ENCODE data around the gene STK11.

Gene STK11

DNA sequence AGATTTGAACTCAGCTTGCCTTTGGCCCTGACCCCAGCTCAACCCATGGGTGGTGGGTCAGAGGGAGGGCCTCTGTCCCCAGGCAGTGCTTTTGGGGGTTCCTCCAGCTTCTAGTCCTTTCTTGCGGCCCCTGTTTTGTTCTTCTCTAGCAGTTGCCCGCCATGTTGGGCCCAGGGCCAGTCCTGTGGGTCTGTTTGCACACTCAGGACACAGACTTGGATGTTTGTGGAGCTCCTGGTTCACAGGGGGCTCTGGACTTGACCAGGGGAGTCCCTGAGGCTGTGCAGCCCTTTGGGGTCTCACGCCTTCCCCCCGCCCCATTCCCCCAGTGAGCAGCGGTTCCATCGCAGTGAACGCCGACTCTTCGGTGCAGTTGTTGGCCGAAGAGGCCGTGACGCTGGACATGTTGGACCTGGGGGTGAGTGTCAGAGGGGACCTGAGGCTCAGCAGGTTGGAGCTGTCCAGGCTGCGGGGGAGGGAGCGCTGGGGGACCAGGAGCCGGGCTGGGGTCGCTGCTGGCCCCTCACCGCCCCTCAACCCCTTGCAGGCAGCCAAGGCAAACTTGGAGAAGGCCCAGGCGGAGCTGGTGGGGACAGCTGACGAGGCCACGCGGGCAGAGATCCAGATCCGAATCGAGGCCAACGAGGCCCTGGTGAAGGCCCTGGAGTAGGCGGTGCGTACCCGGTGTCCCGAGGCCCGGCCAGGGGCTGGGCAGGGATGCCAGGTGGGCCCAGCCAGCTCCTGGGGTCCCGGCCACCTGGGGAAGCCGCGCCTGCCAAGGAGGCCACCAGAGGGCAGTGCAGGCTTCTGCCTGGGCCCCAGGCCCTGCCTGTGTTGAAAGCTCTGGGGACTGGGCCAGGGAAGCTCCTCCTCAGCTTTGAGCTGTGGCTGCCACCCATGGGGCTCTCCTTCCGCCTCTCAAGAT lies 38.5 kb downstream of the STK11 start:
- no CpG with 5 or more reads among the region's 33 CpGs for WGBS (ENCODE audit: extremely low coverage, insufficient coverage, insufficient read length)

DNA sequence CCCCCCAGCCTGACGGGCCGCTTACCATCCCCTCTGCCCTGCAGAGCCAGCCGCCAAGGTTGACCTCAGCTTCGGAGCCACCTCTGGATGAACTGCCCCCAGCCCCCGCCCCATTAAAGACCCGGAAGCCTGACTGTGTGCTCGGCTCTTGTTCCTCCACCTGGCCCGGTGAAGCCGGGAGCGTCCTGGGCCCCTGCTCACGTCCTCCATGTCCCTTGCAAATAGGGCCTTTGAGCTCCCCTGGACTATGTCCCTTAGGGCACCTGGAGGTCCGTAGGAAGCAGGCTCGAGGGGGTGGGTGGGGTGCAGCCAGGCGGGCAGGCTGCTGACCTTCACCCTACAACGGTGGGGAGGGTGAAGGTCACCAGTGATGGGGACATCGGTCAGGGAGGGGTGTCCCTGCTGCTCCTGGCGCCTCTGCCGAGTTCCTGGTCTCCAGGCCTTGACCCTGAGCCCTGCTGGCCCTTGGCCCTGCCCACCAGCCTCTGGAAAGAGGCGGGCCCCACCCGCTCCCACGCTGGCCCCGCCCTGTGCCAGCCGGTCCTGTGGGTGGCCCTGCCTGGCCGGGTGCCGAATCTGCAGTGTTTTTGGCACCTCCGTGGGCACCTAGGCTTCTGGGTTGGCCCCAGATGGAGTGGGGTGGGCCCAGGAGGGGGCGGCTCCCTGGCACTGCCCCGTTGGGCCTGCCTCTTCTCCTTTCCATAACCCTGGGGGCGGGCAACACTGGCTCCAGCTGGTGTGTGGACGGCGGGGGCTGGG lies 39.3 kb downstream of the STK11 start:
- Histone ChIP-seq H3K23ac (ENCODE audit: low read length) (no peak overlapping the region), H3K79me1 (ENCODE audit: low read length) (peaks cover 22% of the 10 kb centered on the region), H3K14ac (ENCODE audit: low read length) (no peak overlapping the region), H2AFZ (ENCODE audit: insufficient read depth, low read length, poor library complexity) (no peak overlapping the region), H2AK5ac (ENCODE audit: low read length) (no peak overlapping the region), H3K79me2 (ENCODE audit: control insufficient read depth, insufficient read depth, low read length, poor library complexity) (peaks cover 14% of the 10 kb centered on the region), H2BK5ac (ENCODE audit: low read depth, low read length, poor library complexity) (no peak overlapping the region), H3K4ac (ENCODE audit: low read depth, low read length) (no peak overlapping the region), H3K36me3 (ENCODE audit: control insufficient read depth in 1 of 2, insufficient read depth in 2 of 2, low read length in 2 of 2) (peaks cover 12 to 13% of the 10 kb centered on the region in 2 experiments), H3K18ac (ENCODE audit: low read length) (no peak overlapping the region), H4K91ac (ENCODE audit: low read depth, low read length) (no peak overlapping the region), H3K9ac (ENCODE audit: low read length) (peak overlapping the region; percentile 29), H2BK12ac (ENCODE audit: low read length) (no peak overlapping the region), H3K4me3 (ENCODE audit: low read depth, low read length) (no peak overlapping the region), H3K27ac (ENCODE audit: low read depth, low read length) (peak overlapping the region; percentile 19), H2BK120ac (ENCODE audit: insufficient read depth, low read length, poor library complexity) (no peak overlapping the region), H3K4me2 (ENCODE audit: low read length) (no peak overlapping the region), H3K9me3 (ENCODE audit: insufficient read depth, low read depth, low read length) (no peaks in the 10 kb centered on the region), H4K12ac (ENCODE audit: low read depth, low read length) (no peak overlapping the region), H3K4me1 (ENCODE audit: control insufficient read depth in 1 of 2, insufficient read depth in 2 of 2, low read length in 2 of 2) (peaks cover 11 to 19% of the 10 kb centered on the region in 2 experiments), H3K27me3 (ENCODE audit: insufficient read depth, low read length) (no peaks in the 10 kb centered on the region), H4K8ac (ENCODE audit: low read depth, low read length) (no peak overlapping the region)
- peak; percentile 42 to 62 for DNase-seq
- WGBS (ENCODE audit: extremely low coverage, insufficient coverage, insufficient read length): no CpG with 5 or more reads among the region's 31 CpGs

More for the DNA sequence above, 38.5 kb downstream of the STK11 start:
- H3K23ac ChIP-seq (ENCODE audit: low read length): no peak overlapping the region
- no peak overlapping the region for H2BK120ac ChIP-seq (ENCODE audit: insufficient read depth, low read length, poor library complexity)
- no peak overlapping the region for H3K4me3 ChIP-seq (ENCODE audit: low read depth, low read length)
- peaks cover 13% of the 10 kb centered on the region for H3K79me2 ChIP-seq (ENCODE audit: control insufficient read depth, insufficient read depth, low read length, poor library complexity)
- H3K4ac ChIP-seq (ENCODE audit: low read depth, low read length): no peak overlapping the region
- no peak overlapping the region for H2BK5ac ChIP-seq (ENCODE audit: low read depth, low read length, poor library complexity)
- DNase-seq: peak; percentile 70 to 84
- no peak overlapping the region for H2AK5ac ChIP-seq (ENCODE audit: low read length)
- H3K79me1 ChIP-seq (ENCODE audit: low read length): peaks cover 17% of the 10 kb centered on the region
- no peak overlapping the region for H3K14ac ChIP-seq (ENCODE audit: low read length)
- no peak overlapping the region for H2BK12ac ChIP-seq (ENCODE audit: low read length)
- H3K27ac ChIP-seq (ENCODE audit: low read depth, low read length): peak overlapping the region; percentile 19
- H4K12ac ChIP-seq (ENCODE audit: low read depth, low read length): no peak overlapping the region
- H3K4me2 ChIP-seq (ENCODE audit: low read length): no peak overlapping the region
- H3K18ac ChIP-seq (ENCODE audit: low read length): no peak overlapping the region
- H4K91ac ChIP-seq (ENCODE audit: low read depth, low read length): no peak overlapping the region
- no peaks in the 10 kb centered on the region for H3K9me3 ChIP-seq (ENCODE audit: insufficient read depth, low read depth, low read length)
- H3K4me1 ChIP-seq (ENCODE audit: control insufficient read depth in 1 of 2, insufficient read depth in 2 of 2, low read length in 2 of 2): peaks cover 11 to 22% of the 10 kb centered on the region in 2 experiments
- H2AFZ ChIP-seq (ENCODE audit: insufficient read depth, low read length, poor library complexity): no peak overlapping the region
- H4K8ac ChIP-seq (ENCODE audit: low read depth, low read length): no peak overlapping the region
- peaks cover 10 to 12% of the 10 kb centered on the region in 2 experiments for H3K36me3 ChIP-seq (ENCODE audit: control insufficient read depth in 1 of 2, insufficient read depth in 2 of 2, low read length in 2 of 2)
- no peaks in the 10 kb centered on the region for H3K27me3 ChIP-seq (ENCODE audit: insufficient read depth, low read length)
- H3K9ac ChIP-seq (ENCODE audit: low read length): no peak overlapping the region

DNA sequence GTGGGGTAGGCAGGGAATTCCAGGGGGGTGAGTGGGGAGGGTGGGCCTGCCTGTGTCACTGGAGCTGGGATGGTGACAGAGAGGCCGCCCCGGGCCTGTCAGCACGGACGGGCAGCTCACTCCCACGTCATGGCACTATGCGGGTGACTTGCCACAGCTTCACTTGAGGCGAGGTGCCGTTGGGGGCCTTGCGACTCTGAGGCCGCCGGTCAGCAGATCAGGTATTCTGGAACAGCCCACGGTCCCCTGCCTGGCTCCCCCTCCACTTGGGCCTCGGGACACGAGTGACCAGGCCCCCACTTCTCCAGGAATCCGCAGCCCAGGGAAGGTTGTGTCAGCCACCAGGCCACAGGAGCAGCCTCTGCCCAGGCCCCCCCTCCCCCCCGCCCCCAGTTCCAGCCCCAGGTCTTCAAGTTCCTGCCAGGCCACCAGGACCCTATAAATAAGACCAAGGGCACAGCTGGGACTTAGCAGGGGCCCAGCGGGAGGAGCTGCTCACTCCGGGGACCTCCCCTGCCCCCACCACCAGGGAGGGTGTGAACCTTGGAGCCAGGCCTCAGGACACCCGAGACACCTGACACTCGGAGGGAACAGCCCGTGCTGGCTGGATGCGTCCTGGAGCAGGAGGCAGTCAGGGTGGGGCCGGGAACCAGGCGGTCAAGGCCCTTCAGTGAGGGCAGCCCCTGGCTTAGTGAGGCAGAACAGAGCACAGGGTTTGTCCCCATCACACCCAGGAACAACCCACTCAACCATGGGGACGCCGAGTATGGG lies 40.1 kb downstream of the STK11 start:
- Histone ChIP-seq H3K27ac (ENCODE audit: low read depth, low read length) (no peak overlapping the region), H4K91ac (ENCODE audit: low read depth, low read length) (no peak overlapping the region), H3K18ac (ENCODE audit: low read length) (no peak overlapping the region), H3K4ac (ENCODE audit: low read depth, low read length) (no peak overlapping the region), H3K4me3 (ENCODE audit: low read depth, low read length) (no peak overlapping the region), H3K4me1 (ENCODE audit: control insufficient read depth in 1 of 2, insufficient read depth in 2 of 2, low read length in 2 of 2) (peaks cover 11 to 18% of the 10 kb centered on the region in 2 experiments), H4K8ac (ENCODE audit: low read depth, low read length) (no peak overlapping the region), H2AFZ (ENCODE audit: insufficient read depth, low read length, poor library complexity) (no peak overlapping the region), H3K9me3 (ENCODE audit: insufficient read depth, low read depth, low read length) (no peaks in the 10 kb centered on the region), H3K4me2 (ENCODE audit: low read length) (no peak overlapping the region), H3K36me3 (ENCODE audit: control insufficient read depth in 1 of 2, insufficient read depth in 2 of 2, low read length in 2 of 2) (peaks cover 18 to 20% of the 10 kb centered on the region in 2 experiments), H3K79me2 (ENCODE audit: control insufficient read depth, insufficient read depth, low read length, poor library complexity) (peaks cover 22% of the 10 kb centered on the region), H3K9ac (ENCODE audit: low read length) (no peak overlapping the region), H4K12ac (ENCODE audit: low read depth, low read length) (no peak overlapping the region), H3K14ac (ENCODE audit: low read length) (no peak overlapping the region), H2BK12ac (ENCODE audit: low read length) (no peak overlapping the region), H2AK5ac (ENCODE audit: low read length) (peak overlapping the region; percentile 28), H3K27me3 (ENCODE audit: insufficient read depth, low read length) (no peaks in the 10 kb centered on the region), H3K23ac (ENCODE audit: low read length) (no peak overlapping the region), H2BK5ac (ENCODE audit: low read depth, low read length, poor library complexity) (no peak overlapping the region), H2BK120ac (ENCODE audit: insufficient read depth, low read length, poor library complexity) (no peak overlapping the region), H3K79me1 (ENCODE audit: low read length) (peaks cover 26% of the 10 kb centered on the region)
- no CpG with 5 or more reads among the region's 26 CpGs for WGBS (ENCODE audit: extremely low coverage, insufficient coverage, insufficient read length)
- DNase-seq: no peak

All from trophoblast cell (in vitro differentiated cells and primary cell).